Chondrocyte (in vitro differentiated cells): ENCODE results near the gene RNF181. TPM values are rescaled to one million over a fixed set of nuclear protein-coding genes. Genes with fewer than 3 reads are reported as not detected.

Source experiments
- DNase-seq: peaks from one replicate; pipeline ENCODE4 v3.0.0; 2021; ENCODE audit warnings: mixed read lengths, low spot score
- H3K27ac Mint-ChIP-seq: one replicate; pipeline ENCODE4 v1.8.0; 2021; ENCODE audit warnings: mild to moderate bottlenecking, moderate library complexity, mixed read lengths; ENCODE audit not compliant: unreplicated experiment
- H3K27me3 Mint-ChIP-seq: 2 replicates; pipeline ENCODE4 v1.8.0; 2021; ENCODE audit warnings: low read depth, mixed read lengths
- H3K36me3 Mint-ChIP-seq: 2 replicates; pipeline ENCODE4 v1.8.0; 2021; ENCODE audit warnings: low read depth, mixed read lengths
- H3K4me1 Mint-ChIP-seq: 2 replicates; pipeline ENCODE4 v1.8.0; 2021; ENCODE audit warnings: low read depth, mild to moderate bottlenecking, mixed read lengths
- H3K4me3 Mint-ChIP-seq: one replicate; pipeline ENCODE4 v1.8.0; 2021; ENCODE audit warnings: mild to moderate bottlenecking, moderate library complexity, mixed read lengths; ENCODE audit not compliant: unreplicated experiment
- H3K9me3 Mint-ChIP-seq: 2 replicates; pipeline ENCODE4 v1.8.0; 2021; ENCODE audit warnings: low read depth, mixed read lengths
- long read RNA-seq: library from polyadenylated mRNA; stranded (forward); transcript quantifications from one replicate; pipeline ENCODE4 v2.0.0, GENCODE V29; 2021
- total RNA-seq: library from RNA; stranded (reverse); gene quantifications from 3 replicates; pipeline ENCODE4 v1.2.1, GENCODE V29; 2021
- TF ChIP-seq, protein P1 (sequence below): fragments of 200-600 bp; sonication (generic); IDR thresholded peaks from 2 replicates; pipeline ENCODE4 v1.5.0; 2021; ENCODE audit warnings: antibody characterized with exemption, mild to moderate bottlenecking, moderate library complexity

The RNF181 gene, protein sequence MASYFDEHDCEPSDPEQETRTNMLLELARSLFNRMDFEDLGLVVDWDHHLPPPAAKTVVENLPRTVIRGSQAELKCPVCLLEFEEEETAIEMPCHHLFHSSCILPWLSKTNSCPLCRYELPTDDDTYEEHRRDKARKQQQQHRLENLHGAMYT
- 76.3 to 93.9 TPM (median 89.4 TPM) in 3 replicates for total RNA-seq
- long read RNA-seq, transcript RNF181-204 (5 exons, 535 nt), result minor isoform, 8 of 96 reads
- long read RNA-seq, transcript RNF181-201 (5 exons, 569 nt), result major isoform, 76 of 96 reads
- long read RNA-seq, partial matches to known transcripts, result 0 of 96 reads
- long read RNA-seq, other reads (novel, unspliced or antisense), result 12 of 96 reads

GRCh38 chr2:85595301-85596025 is at the start of gene RNF181:
RNF181 (plus strand) TSS chr2:85595745; CDS start chr2:85595764, 19 bp downstream.
- H3K9me3 Mint-ChIP-seq, result no peaks in the 10 kb centered on the region
- H3K36me3 Mint-ChIP-seq, result no peaks in the 10 kb centered on the region
- H3K27me3 Mint-ChIP-seq, result no peaks in the 10 kb centered on the region
- peaks cover 37% of the 10 kb centered on the region for H3K4me1 Mint-ChIP-seq
- H3K4me3 Mint-ChIP-seq, result peak within 1 kb of the TSS; percentile 98
- TF ChIP-seq, protein P1, sequence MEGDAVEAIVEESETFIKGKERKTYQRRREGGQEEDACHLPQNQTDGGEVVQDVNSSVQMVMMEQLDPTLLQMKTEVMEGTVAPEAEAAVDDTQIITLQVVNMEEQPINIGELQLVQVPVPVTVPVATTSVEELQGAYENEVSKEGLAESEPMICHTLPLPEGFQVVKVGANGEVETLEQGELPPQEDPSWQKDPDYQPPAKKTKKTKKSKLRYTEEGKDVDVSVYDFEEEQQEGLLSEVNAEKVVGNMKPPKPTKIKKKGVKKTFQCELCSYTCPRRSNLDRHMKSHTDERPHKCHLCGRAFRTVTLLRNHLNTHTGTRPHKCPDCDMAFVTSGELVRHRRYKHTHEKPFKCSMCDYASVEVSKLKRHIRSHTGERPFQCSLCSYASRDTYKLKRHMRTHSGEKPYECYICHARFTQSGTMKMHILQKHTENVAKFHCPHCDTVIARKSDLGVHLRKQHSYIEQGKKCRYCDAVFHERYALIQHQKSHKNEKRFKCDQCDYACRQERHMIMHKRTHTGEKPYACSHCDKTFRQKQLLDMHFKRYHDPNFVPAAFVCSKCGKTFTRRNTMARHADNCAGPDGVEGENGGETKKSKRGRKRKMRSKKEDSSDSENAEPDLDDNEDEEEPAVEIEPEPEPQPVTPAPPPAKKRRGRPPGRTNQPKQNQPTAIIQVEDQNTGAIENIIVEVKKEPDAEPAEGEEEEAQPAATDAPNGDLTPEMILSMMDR, result no peak
- H3K27ac Mint-ChIP-seq, result peak within 1 kb of the TSS; percentile 98
- peak; percentile 96 for DNase-seq

GRCh38 chr2:85545780-85546240 is 49.7 kb upstream of the RNF181 start:
- no peaks in the 10 kb centered on the region for H3K9me3 Mint-ChIP-seq
- peaks cover 29% of the 10 kb centered on the region for H3K36me3 Mint-ChIP-seq
- DNase-seq, result no peak
- H3K4me3 Mint-ChIP-seq, result no peak overlapping the region
- H3K27ac Mint-ChIP-seq, result no peak overlapping the region
- no peaks in the 10 kb centered on the region for H3K27me3 Mint-ChIP-seq
- TF ChIP-seq, protein P1, result no peak
- H3K4me1 Mint-ChIP-seq, result peaks cover 45% of the 10 kb centered on the region

DNA sequence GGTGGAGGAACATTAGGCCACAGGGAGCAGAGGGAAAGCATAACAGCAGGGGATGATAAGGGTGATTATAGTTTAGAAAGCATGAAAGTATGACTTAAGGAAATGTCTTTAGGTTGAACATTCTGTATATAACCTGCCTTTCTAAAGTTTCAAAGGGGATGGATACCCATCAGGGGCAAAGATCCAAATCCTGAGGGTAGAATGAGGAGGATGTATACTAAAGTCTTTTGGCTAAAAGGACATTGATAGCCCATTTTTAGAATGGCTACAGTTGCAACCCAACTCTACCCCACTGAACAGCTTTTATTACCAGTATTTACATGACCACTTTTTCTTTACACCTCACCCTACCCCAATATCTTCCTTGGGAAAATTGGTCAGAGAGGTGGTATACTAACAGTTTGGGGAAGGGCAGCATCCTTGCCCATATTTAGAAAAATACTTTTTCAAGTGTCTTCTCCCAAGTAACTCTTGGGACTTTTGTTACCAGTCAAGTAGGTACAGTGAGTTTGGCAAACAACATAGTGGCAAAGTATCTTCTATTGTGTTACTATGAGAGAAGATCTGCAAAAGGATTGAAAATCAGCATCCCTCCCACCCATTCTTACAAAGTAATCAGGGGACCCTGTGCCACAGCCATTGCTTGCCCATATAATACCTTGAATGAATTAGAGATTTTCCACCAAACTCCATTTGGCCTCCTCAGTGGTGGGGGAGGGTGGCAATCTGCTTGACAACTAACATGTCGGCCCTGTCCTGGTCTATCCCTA is 48.3 kb upstream of the RNF181 start:
- Mint-ChIP-seq H3K36me3 (peaks cover 21% of the 10 kb centered on the region), H3K4me1 (peaks cover 30% of the 10 kb centered on the region), H3K4me3 (no peak overlapping the region), H3K27ac (peak overlapping the region; percentile 49), H3K27me3 (no peaks in the 10 kb centered on the region), H3K9me3 (no peaks in the 10 kb centered on the region)
- TF ChIP-seq, protein P1, result no peak
- DNase-seq, result no peak

GRCh38 chr2:85547859-85548607 is 47.5 kb upstream of the RNF181 start:
- Mint-ChIP-seq H3K27me3 (no peaks in the 10 kb centered on the region), H3K4me1 (peaks cover 22% of the 10 kb centered on the region), H3K4me3 (no peak overlapping the region), H3K27ac (peak overlapping the region; percentile 53), H3K9me3 (no peaks in the 10 kb centered on the region), H3K36me3 (peaks cover 14% of the 10 kb centered on the region)
- TF ChIP-seq, protein P1, result no peak
- DNase-seq, result no peak
